Immature natural killer cell (primary cell): ENCODE measurements around the gene FILIP1L. TPM values are rescaled to one million over a fixed set of nuclear protein-coding genes. Genes with fewer than 3 reads are reported as not detected.

Experiments
- DNase-seq, 3 donors: peaks; one replicate each; pipeline ENCODE4 v3.0.0; 2022; ENCODE audit warnings: mixed read lengths in 1 of 3
- H3K27ac Mint-ChIP-seq, 6 donors: one replicate each; pipeline ENCODE4 v1.8.0; 2020; ENCODE audit warnings: mixed read lengths in 6 of 6, mild to moderate bottlenecking in 5 of 6, inconsistent platforms in 4 of 6, moderate library complexity in 3 of 6
- H3K27me3 Mint-ChIP-seq, 3 donors: one replicate each; pipeline ENCODE4 v1.8.0; 2020 to 2021; ENCODE audit warnings: low read depth in 3 of 3, mild to moderate bottlenecking in 3 of 3, mixed read lengths in 3 of 3, moderate library complexity in 3 of 3, inconsistent platforms in 1 of 3
- H3K36me3 Mint-ChIP-seq, 3 donors: one replicate each; pipeline ENCODE4 v1.8.0; 2020; ENCODE audit warnings: mixed read lengths in 3 of 3, inconsistent platforms in 2 of 3, mild to moderate bottlenecking in 2 of 3
- H3K4me1 Mint-ChIP-seq, 2 donors: one replicate each; pipeline ENCODE4 v1.8.0; 2020; ENCODE audit warnings: inconsistent platforms in 2 of 2, mild to moderate bottlenecking in 2 of 2, mixed read lengths in 2 of 2, moderate library complexity in 1 of 2
- H3K4me3 Mint-ChIP-seq, 5 donors: one replicate each; pipeline ENCODE4 v1.8.0; 2020; ENCODE audit warnings: mild to moderate bottlenecking in 5 of 5, mixed read lengths in 5 of 5, inconsistent platforms in 3 of 5, moderate library complexity in 3 of 5
- H3K9me3 Mint-ChIP-seq, 6 donors: one replicate each; pipeline ENCODE4 v1.8.0; 2020; ENCODE audit warnings: mild to moderate bottlenecking in 6 of 6, mixed read lengths in 6 of 6, inconsistent platforms in 4 of 6, moderate library complexity in 3 of 6
- polyA plus RNA-seq, 3 donors: library from polyadenylated mRNA; unstranded; fragments of 300-500 nt; fragmentation: Illumina TruSeq; gene quantifications; one replicate each; pipeline ENCODE4 v1.2.3, GENCODE V29; 2021

FILIP1L gene
- polyA plus RNA-seq, 3 donors from 2014 or later = 0.09 TPM; not detected in 2

DNA sequence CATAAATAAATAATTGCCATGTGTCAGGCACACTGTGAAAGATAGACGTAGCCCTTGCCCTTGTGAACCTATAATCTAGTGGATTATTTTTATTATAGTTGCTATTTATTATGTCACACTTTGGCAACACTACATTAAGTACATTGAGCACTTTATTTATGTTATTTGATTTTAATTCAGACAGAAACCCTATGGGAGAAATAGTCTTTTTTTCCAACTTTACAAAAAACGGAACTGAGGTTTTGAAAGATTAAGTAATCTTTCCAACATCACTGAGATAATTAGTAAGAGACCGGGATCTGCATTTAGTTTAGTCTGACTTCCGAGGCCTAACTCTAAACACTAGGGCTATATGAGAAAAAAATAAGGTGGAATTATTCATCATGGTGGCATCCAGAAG is 2.8 kb upstream of the FILIP1L start:
- Mint-ChIP-seq H3K4me3 (no peak overlapping the region), H3K36me3 (no peaks in the 10 kb centered on the region), H3K9me3 (no peaks in the 10 kb centered on the region), H3K4me1 (no peaks in the 10 kb centered on the region), H3K27ac (no peak overlapping the region), H3K27me3 (no peaks in the 10 kb centered on the region)
- DNase-seq = no peak

DNA sequence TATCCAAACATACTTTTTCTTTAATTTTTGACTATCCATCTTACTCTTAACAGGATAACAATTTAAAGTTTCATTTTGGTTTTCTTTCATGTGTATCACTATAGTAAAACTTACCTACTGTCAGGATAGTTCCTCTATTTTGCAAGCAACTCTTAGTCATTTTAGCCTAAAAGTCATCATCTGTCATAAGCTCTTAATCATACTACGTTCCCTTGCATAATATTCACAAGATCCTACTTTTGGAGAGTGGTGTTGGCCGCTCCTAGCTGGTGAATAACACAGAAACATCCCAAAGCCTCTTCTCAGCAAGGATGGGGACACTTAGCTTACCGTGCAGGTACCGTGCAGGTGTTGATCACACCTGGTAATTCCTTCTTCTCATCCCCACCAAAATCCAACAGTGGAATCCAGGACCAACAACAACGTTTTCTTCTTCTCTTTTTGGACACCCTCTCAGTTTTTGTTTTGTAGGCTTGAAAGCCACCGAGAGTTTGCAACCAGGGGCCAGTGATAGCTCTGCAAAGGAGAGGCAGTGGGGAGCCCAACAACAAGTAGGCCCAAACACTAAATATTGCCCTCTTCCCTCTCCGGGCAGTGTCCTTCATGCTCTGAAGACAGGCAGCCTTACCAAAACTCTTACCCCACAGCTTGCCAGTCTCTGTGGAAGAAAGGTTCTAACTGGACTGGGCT is 433 bp downstream of the FILIP1L start:
- Mint-ChIP-seq H3K9me3 (no peaks in the 10 kb centered on the region), H3K4me3 (no peak overlapping the region), H3K27ac (no peak overlapping the region), H3K36me3 (peaks cover 0 to 5% (median 0%) of the 10 kb centered on the region in 3 donors), H3K27me3 (no peaks in the 10 kb centered on the region), H3K4me1 (no peaks in the 10 kb centered on the region)
- DNase-seq = no peak

DNA sequence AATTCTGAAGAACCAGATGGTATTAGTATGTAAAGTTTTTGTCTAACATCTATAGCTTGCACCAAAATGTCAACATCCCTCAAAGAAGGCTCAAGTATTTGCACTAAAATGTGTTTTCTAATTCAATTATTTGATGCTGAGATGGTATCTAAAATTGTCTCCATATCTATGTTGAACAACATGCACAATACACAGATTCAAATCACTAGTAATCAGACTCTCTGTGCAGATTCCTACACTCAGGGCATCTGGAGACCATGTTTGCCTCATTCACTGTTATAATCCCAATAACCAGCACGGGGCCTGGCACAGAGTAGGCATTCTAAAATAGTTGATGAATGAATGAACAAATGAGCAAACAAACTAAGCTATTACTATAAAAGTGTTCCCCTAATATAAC is 2.6 kb downstream of the FILIP1L start:
- Mint-ChIP-seq H3K36me3 (peaks cover 0 to 5% (median 0%) of the 10 kb centered on the region in 3 donors), H3K27ac (no peak overlapping the region), H3K4me1 (no peaks in the 10 kb centered on the region), H3K9me3 (no peaks in the 10 kb centered on the region), H3K27me3 (no peaks in the 10 kb centered on the region), H3K4me3 (no peak overlapping the region)
- no peak for DNase-seq

DNA sequence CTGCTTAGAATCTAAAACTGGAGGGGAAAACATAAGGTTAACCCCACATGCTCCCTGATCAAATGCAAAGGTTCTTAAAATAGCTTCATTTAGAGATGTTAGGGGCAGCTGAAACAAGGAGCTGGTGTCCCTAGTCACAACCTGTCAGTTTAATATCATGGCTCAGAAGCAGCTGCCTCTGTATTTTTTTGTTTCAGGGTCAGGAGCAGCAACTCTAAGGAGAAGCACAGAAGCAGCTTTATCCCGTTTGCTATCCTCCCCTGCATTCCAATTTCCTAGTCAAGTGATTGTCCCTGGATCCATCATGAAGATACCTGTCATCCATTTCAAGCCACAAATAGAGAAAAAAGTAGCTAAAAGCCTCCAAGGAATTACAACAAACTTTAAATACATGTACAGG is 4.1 kb downstream of the FILIP1L start:
- Mint-ChIP-seq H3K27ac (no peak overlapping the region), H3K9me3 (no peaks in the 10 kb centered on the region), H3K4me3 (no peak overlapping the region), H3K36me3 (peaks cover 0 to 5% (median 0%) of the 10 kb centered on the region in 3 donors), H3K4me1 (no peaks in the 10 kb centered on the region), H3K27me3 (no peaks in the 10 kb centered on the region)
- DNase-seq = no peak

DNA sequence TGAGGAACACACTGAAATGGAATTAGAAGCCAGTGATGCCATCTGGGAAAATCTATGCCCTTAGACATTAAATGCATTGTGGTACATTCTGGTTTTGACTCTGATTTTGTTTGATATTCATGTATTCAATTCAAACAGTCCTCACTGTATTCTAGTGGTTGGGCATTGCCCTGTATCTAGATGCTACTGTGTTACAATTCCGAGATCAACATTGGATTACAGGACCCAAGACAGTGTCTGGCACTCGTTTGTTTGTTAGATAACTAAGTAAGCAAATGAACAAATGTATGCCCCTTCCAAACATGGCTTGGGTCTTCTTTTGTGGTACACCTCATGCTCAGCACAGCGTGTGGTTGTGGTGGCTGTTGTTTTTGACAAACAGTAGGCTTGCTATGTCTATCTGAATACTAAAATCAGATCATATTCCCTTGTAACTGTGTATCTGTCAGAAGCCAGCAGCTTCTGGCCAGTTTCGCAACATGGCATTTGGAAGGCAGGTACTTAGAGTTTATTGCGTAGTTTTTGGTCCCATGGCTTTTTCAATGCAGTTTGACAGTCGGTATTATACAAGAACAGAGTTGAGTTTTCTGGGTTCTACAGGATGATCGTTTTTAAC is 5.7 kb downstream of the FILIP1L start:
- H3K9me3 Mint-ChIP-seq = no peaks in the 10 kb centered on the region
- H3K36me3 Mint-ChIP-seq = peaks cover 0 to 5% (median 0%) of the 10 kb centered on the region in 3 donors
- no peaks in the 10 kb centered on the region for H3K27me3 Mint-ChIP-seq
- no peak overlapping the region for H3K27ac Mint-ChIP-seq
- DNase-seq = no peak
- no peaks in the 10 kb centered on the region for H3K4me1 Mint-ChIP-seq
- H3K4me3 Mint-ChIP-seq = no peak overlapping the region

DNA sequence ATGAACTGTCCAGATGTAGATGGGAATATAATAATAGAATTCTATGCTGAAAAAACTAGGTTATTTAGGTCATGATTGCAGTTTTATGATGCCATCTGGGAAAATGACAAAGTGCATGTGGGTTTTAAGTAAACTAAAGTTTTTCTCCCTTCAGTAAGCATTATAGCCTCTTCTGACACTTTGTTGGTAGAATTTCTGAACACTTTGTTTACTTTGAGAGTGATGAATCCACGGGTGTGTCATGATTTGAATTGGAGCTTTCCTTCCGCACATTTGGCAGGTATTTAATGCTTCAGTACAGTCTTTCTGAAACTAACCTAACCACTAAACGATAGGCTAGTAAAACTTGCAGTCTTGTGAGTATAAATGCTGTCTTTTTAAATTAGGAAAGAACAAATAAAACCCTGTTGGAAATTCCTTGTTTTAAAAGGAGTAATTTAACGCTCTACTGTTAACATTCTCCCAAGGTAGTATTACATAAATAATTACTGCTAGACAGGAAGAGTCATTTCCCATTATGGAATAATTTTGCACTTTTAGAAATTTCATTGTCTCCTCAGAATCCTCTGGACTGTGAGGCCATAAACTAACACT is 7.0 kb downstream of the FILIP1L start:
- no peak overlapping the region for H3K27ac Mint-ChIP-seq
- H3K36me3 Mint-ChIP-seq = peaks cover 0 to 5% (median 0%) of the 10 kb centered on the region in 3 donors
- no peaks in the 10 kb centered on the region for H3K4me1 Mint-ChIP-seq
- no peak for DNase-seq
- no peaks in the 10 kb centered on the region for H3K9me3 Mint-ChIP-seq
- no peaks in the 10 kb centered on the region for H3K27me3 Mint-ChIP-seq
- H3K4me3 Mint-ChIP-seq = no peak overlapping the region

DNA sequence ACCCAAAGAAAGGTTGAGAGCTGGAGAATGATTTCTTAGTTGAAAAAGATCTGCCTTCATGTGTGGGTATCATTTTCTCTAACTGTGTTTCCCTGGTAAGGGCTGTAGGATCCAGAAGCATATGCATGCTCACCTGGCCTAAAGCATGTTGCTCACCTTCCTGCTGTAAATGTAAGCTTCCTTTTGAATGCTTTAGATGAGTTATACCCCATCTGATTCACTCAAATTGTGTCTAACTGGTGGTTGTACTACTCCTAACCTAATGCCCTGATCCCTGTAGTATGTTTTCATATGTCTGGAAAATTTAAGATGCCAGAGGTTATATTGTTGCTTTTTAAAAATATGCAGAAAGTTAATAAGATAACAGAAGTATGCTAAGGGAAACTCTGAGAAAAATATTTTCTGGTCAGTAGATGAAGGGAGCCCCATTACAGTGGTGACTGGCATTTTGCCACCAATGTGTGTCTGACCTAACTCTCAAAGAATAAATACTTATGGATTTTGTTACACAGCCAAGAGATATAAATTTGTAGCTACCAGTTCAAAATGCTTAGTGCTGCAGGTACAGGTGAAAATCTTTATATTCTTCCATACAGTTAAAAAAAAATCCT is 7.7 kb downstream of the FILIP1L start:
- no peak for DNase-seq
- H3K27ac Mint-ChIP-seq = no peak overlapping the region
- H3K36me3 Mint-ChIP-seq = peaks cover 0 to 5% (median 0%) of the 10 kb centered on the region in 3 donors
- no peak overlapping the region for H3K4me3 Mint-ChIP-seq
- H3K9me3 Mint-ChIP-seq = no peaks in the 10 kb centered on the region
- no peaks in the 10 kb centered on the region for H3K27me3 Mint-ChIP-seq
- H3K4me1 Mint-ChIP-seq = no peaks in the 10 kb centered on the region

DNA sequence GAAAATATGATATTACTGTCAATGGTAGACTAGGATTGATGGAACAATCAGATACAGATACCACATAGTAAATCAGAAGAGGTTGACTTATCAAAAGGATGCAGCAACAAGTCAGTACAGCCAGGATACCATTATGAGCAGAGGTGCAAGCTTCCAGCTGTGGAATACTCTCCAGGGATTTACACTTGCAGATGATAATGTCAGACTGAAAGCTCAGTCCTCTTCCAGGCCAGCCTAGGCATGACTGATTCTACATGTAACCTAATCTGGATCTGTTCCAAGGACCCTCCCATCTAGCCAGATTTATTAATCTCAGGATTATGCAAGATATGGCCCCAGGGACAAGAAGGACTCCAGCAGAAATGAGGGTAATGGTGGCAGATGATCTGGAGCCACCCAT is 8.2 kb downstream of the FILIP1L start:
- peaks cover 0 to 7% (median 2%) of the 10 kb centered on the region in 3 donors for H3K36me3 Mint-ChIP-seq
- no peak for DNase-seq
- H3K9me3 Mint-ChIP-seq = no peaks in the 10 kb centered on the region
- no peak overlapping the region for H3K27ac Mint-ChIP-seq
- H3K27me3 Mint-ChIP-seq = no peaks in the 10 kb centered on the region
- H3K4me1 Mint-ChIP-seq = no peaks in the 10 kb centered on the region
- no peak overlapping the region for H3K4me3 Mint-ChIP-seq

DNA sequence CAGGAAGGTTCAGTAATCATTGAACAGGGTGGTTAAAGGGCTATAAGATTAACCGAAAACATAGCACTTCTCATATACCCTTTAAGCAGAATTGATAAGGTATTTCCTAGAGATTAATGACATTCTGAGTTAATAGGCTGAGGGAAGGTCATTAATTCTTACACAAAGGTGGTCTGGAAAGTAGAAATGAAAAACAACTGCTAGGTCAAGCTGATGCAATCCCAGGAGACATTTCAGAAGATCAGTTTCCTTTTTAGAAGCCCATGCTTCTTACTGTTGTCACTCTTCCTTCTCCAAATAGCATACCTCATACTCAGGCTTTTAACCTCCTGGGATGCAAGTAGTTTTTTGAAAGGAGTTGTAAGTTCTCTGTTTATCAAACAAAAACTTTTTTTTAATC is 8.8 kb downstream of the FILIP1L start:
- no peak for DNase-seq
- Mint-ChIP-seq H3K9me3 (no peaks in the 10 kb centered on the region), H3K36me3 (peaks cover 0 to 6% (median 4%) of the 10 kb centered on the region in 3 donors), H3K4me3 (no peak overlapping the region), H3K27me3 (no peaks in the 10 kb centered on the region), H3K4me1 (no peaks in the 10 kb centered on the region), H3K27ac (no peak overlapping the region)

DNA sequence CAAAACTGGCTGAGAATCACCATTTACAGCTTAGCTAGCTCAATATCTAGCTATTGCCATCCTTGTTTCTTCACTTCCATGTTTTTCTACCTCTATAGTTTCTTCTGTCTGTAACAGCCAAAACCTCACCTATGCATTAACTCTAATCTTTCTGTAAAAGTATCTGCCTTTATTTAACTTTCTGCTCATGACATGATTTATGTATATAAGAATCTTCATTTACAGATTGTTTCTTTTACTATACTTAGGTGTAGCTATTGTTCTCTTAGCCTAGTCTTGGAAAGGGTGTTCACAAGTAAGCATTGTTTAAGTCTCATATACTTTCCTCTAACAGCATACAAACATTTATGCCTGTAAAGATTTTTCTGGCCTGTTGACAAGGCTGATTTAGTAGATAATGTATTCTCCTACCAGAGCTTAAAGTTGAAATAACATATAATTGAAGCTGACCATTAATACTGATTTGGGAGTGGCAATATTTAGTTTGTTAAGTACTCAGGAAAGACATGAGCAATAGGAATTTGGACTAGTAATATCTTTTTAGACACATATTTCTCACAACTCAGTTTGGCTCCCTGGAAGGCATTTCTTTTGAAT is 9.4 kb downstream of the FILIP1L start:
- DNase-seq = no peak
- Mint-ChIP-seq H3K9me3 (no peaks in the 10 kb centered on the region), H3K4me3 (no peak overlapping the region), H3K27me3 (no peaks in the 10 kb centered on the region), H3K27ac (no peak overlapping the region), H3K4me1 (no peaks in the 10 kb centered on the region), H3K36me3 (peaks cover 0 to 4% (median 3%) of the 10 kb centered on the region in 3 donors)

DNA sequence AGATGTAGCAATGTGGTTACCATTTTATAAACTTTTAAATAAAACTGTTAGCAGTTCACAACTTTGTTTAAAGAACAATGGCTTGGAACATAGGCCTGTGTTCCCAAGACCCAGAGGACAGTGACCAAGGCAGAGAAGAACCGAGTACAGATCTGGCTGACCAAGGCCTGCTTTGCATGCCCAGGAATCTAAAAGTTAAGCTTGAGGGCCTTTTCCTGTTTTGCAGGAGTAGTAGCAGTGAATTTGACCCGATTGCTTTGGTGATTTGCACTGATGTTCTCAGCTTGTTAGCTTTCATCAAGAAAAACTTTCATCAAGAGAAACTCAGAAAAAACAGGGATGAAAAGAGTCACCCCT is 9.9 kb downstream of the FILIP1L start:
- H3K36me3 Mint-ChIP-seq = peaks cover 0 to 4% (median 3%) of the 10 kb centered on the region in 3 donors
- H3K4me3 Mint-ChIP-seq = no peak overlapping the region
- DNase-seq = no peak
- no peak overlapping the region for H3K27ac Mint-ChIP-seq
- no peaks in the 10 kb centered on the region for H3K9me3 Mint-ChIP-seq
- no peaks in the 10 kb centered on the region for H3K27me3 Mint-ChIP-seq
- H3K4me1 Mint-ChIP-seq = no peaks in the 10 kb centered on the region

DNA sequence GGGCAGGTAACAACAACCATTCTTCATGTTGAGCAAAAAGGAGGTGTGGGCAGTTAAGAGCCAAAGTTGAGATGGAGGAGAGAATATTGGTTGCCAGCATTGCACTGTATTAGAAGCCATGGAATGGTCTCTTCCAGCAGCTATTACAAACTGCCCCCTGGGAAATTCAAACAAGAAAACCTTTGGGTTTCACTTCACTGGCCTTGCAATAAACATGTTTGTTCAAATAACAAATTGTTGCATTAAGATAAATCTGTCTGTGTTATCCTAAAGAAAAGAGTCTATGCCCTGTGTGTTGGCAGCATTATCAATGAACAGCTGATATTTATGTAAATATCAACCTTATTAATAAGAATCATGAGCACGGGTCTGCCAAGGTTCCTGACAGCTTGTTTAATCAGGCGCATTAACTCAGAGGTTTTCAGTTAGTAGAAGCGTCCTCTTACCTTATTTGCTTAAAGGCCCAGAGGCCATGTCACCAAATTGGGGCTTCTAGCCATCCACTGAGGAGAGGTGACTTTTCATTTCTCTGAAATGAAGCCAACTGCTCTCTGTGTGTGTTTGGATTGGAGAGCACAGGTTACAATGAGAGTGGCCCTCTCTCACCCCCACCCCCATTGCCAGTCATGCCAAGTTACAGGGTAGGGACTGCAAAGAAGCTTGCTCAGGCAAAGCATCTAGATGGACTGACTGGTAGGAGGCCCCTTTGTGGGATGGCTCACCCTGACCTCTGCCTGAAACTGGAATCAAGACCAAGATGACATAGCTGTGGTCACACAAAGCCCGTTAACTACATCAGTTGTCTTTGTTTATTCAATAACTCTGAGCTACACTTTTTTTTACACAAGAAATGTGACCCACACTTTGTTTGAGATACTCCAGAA is 10.5 kb downstream of the FILIP1L start:
- DNase-seq = no peak
- H3K27me3 Mint-ChIP-seq = no peaks in the 10 kb centered on the region
- no peaks in the 10 kb centered on the region for H3K9me3 Mint-ChIP-seq
- peaks cover 0 to 4% (median 3%) of the 10 kb centered on the region in 3 donors for H3K36me3 Mint-ChIP-seq
- H3K4me1 Mint-ChIP-seq = no peaks in the 10 kb centered on the region
- no peak overlapping the region for H3K27ac Mint-ChIP-seq
- H3K4me3 Mint-ChIP-seq = no peak overlapping the region

DNA sequence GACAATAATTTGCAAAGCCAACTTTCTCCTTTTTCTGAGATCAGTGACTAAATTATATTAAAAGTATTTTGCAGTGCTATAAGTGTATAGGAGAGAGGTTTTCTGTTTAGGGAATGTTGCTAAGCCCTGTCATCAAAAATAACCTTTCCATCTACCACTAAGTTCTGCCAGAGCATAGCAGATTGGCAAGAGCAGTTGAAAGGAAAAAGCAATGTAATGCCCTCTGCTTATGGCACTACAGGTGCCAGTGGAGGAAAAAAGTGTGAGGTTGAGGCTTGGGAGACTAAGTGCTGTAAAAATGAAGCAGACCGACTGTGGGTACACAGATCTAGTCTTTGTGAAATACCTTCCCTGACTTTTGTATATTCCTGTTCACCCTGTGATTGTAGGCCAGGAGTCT is 11.5 kb downstream of the FILIP1L start:
- Mint-ChIP-seq H3K4me1 (no peaks in the 10 kb centered on the region), H3K36me3 (peaks cover 0 to 4% (median 3%) of the 10 kb centered on the region in 3 donors), H3K27me3 (no peaks in the 10 kb centered on the region), H3K27ac (no peak overlapping the region), H3K9me3 (no peaks in the 10 kb centered on the region), H3K4me3 (no peak overlapping the region)
- no peak for DNase-seq
